Sigmoid colon (tissue), 4 donors: ENCODE measurements around the gene RTN4RL2.

Source experiments
- POLR2AphosphoS5 ChIP-seq, 4 donors: sonication (generic); formaldehyde crosslinking; IDR thresholded peaks; one replicate each; pipeline ENCODE4 v1.6.1; 2017; ENCODE audit warnings: antibody characterized with exemption in 4 of 4
- TF ChIP-seq, protein P1 (sequence below), 4 experiments: fragments of 450-650 bp in 3 of 4; fragments of 200-600 bp in 1 of 4; IDR thresholded peaks; one replicate each; pipeline ENCODE4 v1.5.1; 2016 to 2019; ENCODE audit warnings: antibody characterized with exemption in 4 of 4, mild to moderate bottlenecking in 3 of 4, moderate library complexity in 2 of 4

DNA sequence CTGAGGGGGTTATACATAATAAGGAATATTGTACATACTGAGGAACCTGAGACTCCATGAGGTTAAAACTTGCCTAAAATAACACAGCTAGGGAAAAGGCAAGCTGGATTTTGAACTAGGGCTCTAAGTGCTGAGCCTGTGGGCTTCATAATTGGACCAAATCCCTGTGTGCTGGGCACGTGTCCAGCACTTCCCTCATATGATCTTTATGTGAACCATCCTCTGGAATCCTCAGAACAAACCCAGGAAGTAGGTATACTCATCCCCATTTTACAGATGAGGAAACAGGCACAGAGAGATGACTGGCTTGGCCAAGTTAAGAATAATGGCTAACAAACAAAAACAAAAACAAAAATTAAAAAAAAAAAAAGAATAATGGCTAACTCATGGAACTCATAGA, 14.9 kb downstream of the RTN4RL2 start:
- no peak for TF ChIP-seq POLR2AphosphoS5 (IDR thresholded peaks at IDR 0.05)
- TF ChIP-seq, protein P1, sequence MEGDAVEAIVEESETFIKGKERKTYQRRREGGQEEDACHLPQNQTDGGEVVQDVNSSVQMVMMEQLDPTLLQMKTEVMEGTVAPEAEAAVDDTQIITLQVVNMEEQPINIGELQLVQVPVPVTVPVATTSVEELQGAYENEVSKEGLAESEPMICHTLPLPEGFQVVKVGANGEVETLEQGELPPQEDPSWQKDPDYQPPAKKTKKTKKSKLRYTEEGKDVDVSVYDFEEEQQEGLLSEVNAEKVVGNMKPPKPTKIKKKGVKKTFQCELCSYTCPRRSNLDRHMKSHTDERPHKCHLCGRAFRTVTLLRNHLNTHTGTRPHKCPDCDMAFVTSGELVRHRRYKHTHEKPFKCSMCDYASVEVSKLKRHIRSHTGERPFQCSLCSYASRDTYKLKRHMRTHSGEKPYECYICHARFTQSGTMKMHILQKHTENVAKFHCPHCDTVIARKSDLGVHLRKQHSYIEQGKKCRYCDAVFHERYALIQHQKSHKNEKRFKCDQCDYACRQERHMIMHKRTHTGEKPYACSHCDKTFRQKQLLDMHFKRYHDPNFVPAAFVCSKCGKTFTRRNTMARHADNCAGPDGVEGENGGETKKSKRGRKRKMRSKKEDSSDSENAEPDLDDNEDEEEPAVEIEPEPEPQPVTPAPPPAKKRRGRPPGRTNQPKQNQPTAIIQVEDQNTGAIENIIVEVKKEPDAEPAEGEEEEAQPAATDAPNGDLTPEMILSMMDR (IDR thresholded peaks at IDR 0.05), result no peak
